ENCODE results near the gene GAREM1.
"Not testable (repeated sequence)": the region's sequence is repeated elsewhere in the genome, so short reads cannot be mapped to it uniquely, and the experiment has no call there.

The GAREM1 gene

GRCh38 chr18:32326450-32327308, 144.0 kb downstream of the GAREM1 start:
- no peak for DNase-seq (ENCODE audit: low read depth in 3 of 3)

GRCh38 chr18:32324181-32324580, 146.5 kb downstream of the GAREM1 start:
- no peak for DNase-seq (ENCODE audit: low read depth in 3 of 3)

- no peak for DNase-seq (ENCODE audit: low read depth in 3 of 3)
Measured at GRCh38 chr18:32321826-32322225, 148.9 kb downstream of the GAREM1 start.

- DNase-seq (ENCODE audit: low read depth in 3 of 3), result no peak
Measured at GRCh38 chr18:32319084-32319483, 151.6 kb downstream of the GAREM1 start.

- no peak for DNase-seq (ENCODE audit: low read depth in 3 of 3)
Measured at GRCh38 chr18:32318581-32318980, 152.1 kb downstream of the GAREM1 start.

- no peak for DNase-seq (ENCODE audit: low read depth in 3 of 3)
Measured at GRCh38 chr18:32317651-32318050, 153.0 kb downstream of the GAREM1 start.

GRCh38 chr18:32315881-32316280, 154.8 kb downstream of the GAREM1 start:
- DNase-seq (ENCODE audit: low read depth in 3 of 3), result no peak

GRCh38 chr18:32310774-32311173, 159.9 kb downstream of the GAREM1 start:
- no peak for DNase-seq (ENCODE audit: low read depth in 3 of 3)

- DNase-seq (ENCODE audit: low read depth in 3 of 3), result no peak
Measured at GRCh38 chr18:32310101-32310500, 160.6 kb downstream of the GAREM1 start.

GRCh38 chr18:32308493-32309120, 162.1 kb downstream of the GAREM1 start:
- no peak for DNase-seq (ENCODE audit: low read depth in 3 of 3)

- DNase-seq (ENCODE audit: low read depth in 3 of 3), result no peak
Measured at GRCh38 chr18:32303400-32303799, 167.3 kb downstream of the GAREM1 start.

GRCh38 chr18:32302806-32303205, 167.9 kb downstream of the GAREM1 start:
- DNase-seq (ENCODE audit: low read depth in 3 of 3), result no peak

- no peak for DNase-seq (ENCODE audit: low read depth in 3 of 3)
Measured at GRCh38 chr18:32301976-32302743, 168.5 kb downstream of the GAREM1 start.

- DNase-seq (ENCODE audit: low read depth in 3 of 3), result no peak
Measured at GRCh38 chr18:32301361-32301760, 169.3 kb downstream of the GAREM1 start.

- no peak for DNase-seq (ENCODE audit: low read depth in 3 of 3)
Measured at GRCh38 chr18:32300914-32301313, 169.8 kb downstream of the GAREM1 start.

- DNase-seq (ENCODE audit: low read depth in 3 of 3), result no peak
Measured at GRCh38 chr18:32299484-32299883, 171.2 kb downstream of the GAREM1 start.

GRCh38 chr18:32298171-32298667, 172.5 kb downstream of the GAREM1 start:
- DNase-seq (ENCODE audit: low read depth in 3 of 3), result no peak

- no peak for DNase-seq (ENCODE audit: low read depth in 3 of 3)
Measured at GRCh38 chr18:32297579-32298170, 173.0 kb downstream of the GAREM1 start.

GRCh38 chr18:32296851-32297250, 173.8 kb downstream of the GAREM1 start:
- DNase-seq (ENCODE audit: low read depth in 3 of 3), result no peak

- DNase-seq (ENCODE audit: low read depth in 3 of 3), result no peak
Measured at GRCh38 chr18:32295604-32296003, 175.1 kb downstream of the GAREM1 start.

- no peak for DNase-seq (ENCODE audit: low read depth in 3 of 3)
Measured at GRCh38 chr18:32293107-32293506, 177.6 kb downstream of the GAREM1 start.

- not testable (repeated sequence) for DNase-seq (ENCODE audit: low read depth in 3 of 3)
Measured at GRCh38 chr18:32291623-32292022, 179.1 kb downstream of the GAREM1 start.

Data from stimulated activated CD4-positive, alpha-beta T cell treated with anti-CD3 and anti-CD28 coated beads, TNF-alpha, amount 100 ng/mL, for 48 hours (primary cell).